Mesodermal cell (in vitro differentiated cells): ENCODE measurements around the gene OSBPL5.

Experiments
- H3K27ac ChIP-seq: 2 replicates; pipeline ENCODE4 v1.7.0; 2013; ENCODE audit warnings: mild to moderate bottlenecking, low read depth, low read length, moderate library complexity; ENCODE audit not compliant: severe bottlenecking
- H3K36me3 ChIP-seq: 2 replicates; pipeline ENCODE4 v1.7.1; 2013; ENCODE audit warnings: mild to moderate bottlenecking, low read length, moderate library complexity; ENCODE audit not compliant: control insufficient read depth, insufficient read depth
- H3K4me1 ChIP-seq: one replicate; pipeline ENCODE4 v1.7.1; 2013; ENCODE audit warnings: mild to moderate bottlenecking, low read length; ENCODE audit not compliant: insufficient read depth, control insufficient read depth, poor library complexity, severe bottlenecking
- H3K4me3 ChIP-seq: 2 replicates; pipeline ENCODE4 v1.7.0; 2013; ENCODE audit warnings: low read length, control low read depth, mild to moderate bottlenecking; ENCODE audit not compliant: insufficient read depth, poor library complexity, severe bottlenecking; ENCODE audit errors: extremely low read depth
- H3K9me3 ChIP-seq: 2 replicates; pipeline ENCODE4 v1.7.1; 2013; ENCODE audit warnings: mild to moderate bottlenecking, low read length, moderate library complexity; ENCODE audit not compliant: control insufficient read depth
- WGBS, 2 experiments: methylation state at CpG; one replicate each; pipeline ENCODE4 v1.1.5; 2013; ENCODE audit warnings: missing lambda C conversion rate in 2 of 2; ENCODE audit not compliant: insufficient coverage in 2 of 2; 5-methylcytosine and 5-hydroxymethylcytosine counted together

Gene OSBPL5

GRCh38 chr11:3108183-3108721, 56.9 kb downstream of the OSBPL5 start:
- 87 to 92% methylated on average over 6 of the region's 11 CpGs for WGBS, 2 experiments

DNA sequence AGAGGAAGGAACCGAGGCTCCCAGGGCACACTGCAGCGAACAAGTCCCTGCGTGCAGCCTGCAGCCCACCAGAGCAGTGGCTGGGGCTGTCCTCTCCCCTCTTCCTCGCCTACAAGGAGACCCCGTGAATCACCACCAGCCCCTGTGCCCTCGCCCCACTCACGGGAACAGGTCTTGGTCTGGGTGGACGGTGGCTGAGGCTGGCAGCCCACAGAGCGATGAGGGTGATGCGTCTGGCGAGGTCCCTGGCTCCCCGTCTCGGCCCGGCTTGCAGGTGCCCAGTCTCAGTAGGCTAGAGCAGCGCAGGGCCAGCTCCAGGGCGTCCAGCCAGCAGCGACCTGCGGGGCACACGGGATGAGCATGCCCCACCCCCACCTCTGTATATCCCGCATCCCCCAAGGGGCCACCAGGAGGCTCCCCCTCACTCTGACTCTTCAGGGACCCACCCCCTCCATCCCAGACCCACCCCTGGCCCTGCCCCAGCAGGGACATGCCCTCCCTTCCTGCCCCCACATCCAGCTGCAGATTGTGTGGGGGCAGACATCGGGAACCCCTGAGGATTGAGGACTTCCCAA, 57.4 kb downstream of the OSBPL5 start:
- H3K27ac ChIP-seq: no peak overlapping the region
- no peak overlapping the region for H3K4me3 ChIP-seq
- WGBS, 2 experiments: 91 to 92% methylated on average over 14 to 16 of the region's 21 CpGs
- peaks cover 15% of the 10 kb centered on the region for H3K36me3 ChIP-seq
- no peaks in the 10 kb centered on the region for H3K4me1 ChIP-seq
- H3K9me3 ChIP-seq: peaks cover 8% of the 10 kb centered on the region

More at GRCh38 chr11:3108183-3108721, 56.9 kb downstream of the OSBPL5 start:
- Histone ChIP-seq H3K9me3 (peaks cover 12% of the 10 kb centered on the region), H3K36me3 (peaks cover 17% of the 10 kb centered on the region), H3K27ac (no peak overlapping the region), H3K4me1 (no peaks in the 10 kb centered on the region), H3K4me3 (no peak overlapping the region)

GRCh38 chr11:3106736-3107524, 58.2 kb downstream of the OSBPL5 start:
- Histone ChIP-seq H3K4me1 (no peaks in the 10 kb centered on the region), H3K27ac (no peak overlapping the region), H3K4me3 (no peak overlapping the region), H3K9me3 (peaks cover 5% of the 10 kb centered on the region), H3K36me3 (peaks cover 8% of the 10 kb centered on the region)
- 93 to 94% methylated on average over 18 to 21 of the region's 21 CpGs for WGBS, 2 experiments

- H3K9me3 ChIP-seq: no peaks in the 10 kb centered on the region
- no peak overlapping the region for H3K27ac ChIP-seq
- no peaks in the 10 kb centered on the region for H3K4me1 ChIP-seq
- no peak overlapping the region for H3K4me3 ChIP-seq
- WGBS, 2 experiments: 94% methylated on average over 31 to 35 of the region's 41 CpGs
- H3K36me3 ChIP-seq: no peaks in the 10 kb centered on the region
Measured at GRCh38 chr11:3105791-3106735, 59.0 kb downstream of the OSBPL5 start.

DNA sequence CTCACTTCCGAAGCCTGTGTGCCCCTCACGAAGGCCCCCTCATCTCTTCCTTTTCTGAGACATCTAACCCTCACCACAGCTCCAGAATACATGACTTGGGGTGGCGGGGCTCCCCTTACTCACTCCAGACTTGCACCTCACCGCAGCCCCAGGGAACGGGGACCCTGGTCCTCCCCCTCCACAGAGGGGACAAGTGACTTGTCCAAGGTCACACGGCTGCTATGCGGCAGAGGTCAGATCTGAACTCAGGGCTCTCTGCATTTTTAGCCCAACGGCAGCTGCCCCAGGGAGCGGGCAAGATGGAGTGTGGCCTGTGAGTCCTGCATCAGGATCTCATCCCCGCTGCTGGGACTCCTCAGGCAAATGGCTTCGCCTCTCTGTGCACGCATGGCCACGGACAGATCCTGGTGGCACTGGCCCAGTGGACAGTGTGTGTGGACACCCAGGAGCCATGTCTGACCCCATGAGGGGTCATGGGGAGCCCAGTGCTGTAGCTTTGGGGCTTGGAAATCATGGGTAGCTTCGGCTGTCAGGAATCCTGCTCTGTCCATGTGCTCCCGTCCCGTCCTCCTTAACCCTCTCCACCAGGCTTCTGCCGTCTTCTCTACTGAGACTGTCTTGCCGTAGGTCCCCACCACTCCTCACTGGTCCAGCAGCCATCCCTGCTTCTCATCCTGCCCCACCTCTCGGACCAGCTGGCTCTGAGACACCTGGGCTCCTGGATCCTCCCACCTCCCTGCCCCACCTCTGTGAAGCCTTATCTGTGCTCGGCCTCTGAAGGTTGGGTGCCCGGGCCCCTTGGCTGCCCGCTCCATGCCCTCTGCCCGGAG, 59.9 kb downstream of the OSBPL5 start:
- no peak overlapping the region for H3K4me3 ChIP-seq
- no peaks in the 10 kb centered on the region for H3K4me1 ChIP-seq
- no peak overlapping the region for H3K27ac ChIP-seq
- H3K36me3 ChIP-seq: peaks cover under 1% of the 10 kb centered on the region
- WGBS, 2 experiments: 95 to 96% methylated on average over 21 to 23 of the region's 23 CpGs
- no peaks in the 10 kb centered on the region for H3K9me3 ChIP-seq

DNA sequence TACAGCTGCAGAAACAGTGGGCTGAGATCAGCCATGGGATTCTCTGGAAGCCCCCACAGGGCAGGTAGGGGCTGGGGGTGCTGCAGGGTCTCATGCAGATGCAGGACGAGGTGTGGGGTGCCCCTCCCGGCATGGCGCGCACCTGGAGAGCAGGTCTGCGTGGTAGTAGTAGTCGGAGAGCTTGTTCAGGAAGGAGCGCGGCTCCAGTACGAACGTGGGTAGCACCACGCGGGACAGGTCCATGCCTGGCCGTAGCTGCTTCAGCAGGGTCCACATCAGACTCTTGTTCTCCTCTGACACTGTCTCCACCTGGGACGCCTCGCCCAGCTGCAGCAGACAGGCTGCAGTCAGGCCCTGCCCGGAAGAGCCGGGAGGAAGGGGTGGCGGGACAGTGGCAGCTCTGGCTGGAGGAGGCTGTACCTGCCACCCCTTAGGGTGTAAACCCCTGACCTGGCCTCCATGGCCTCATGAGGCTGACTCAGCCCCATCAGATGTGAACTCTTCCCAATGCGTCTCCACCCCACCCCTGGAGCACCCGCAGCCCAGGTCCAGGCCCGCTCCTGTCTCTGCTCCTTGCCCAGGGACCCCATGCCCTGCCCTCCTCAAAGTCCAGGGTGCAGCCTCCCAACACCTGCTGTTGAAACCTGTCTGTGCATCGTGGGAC, 60.9 kb downstream of the OSBPL5 start:
- Histone ChIP-seq H3K4me1 (no peaks in the 10 kb centered on the region), H3K27ac (no peak overlapping the region), H3K4me3 (no peak overlapping the region), H3K36me3 (peaks cover 6% of the 10 kb centered on the region), H3K9me3 (no peaks in the 10 kb centered on the region)
- WGBS, 2 experiments: 95% methylated on average over 18 to 22 of the region's 22 CpGs

DNA sequence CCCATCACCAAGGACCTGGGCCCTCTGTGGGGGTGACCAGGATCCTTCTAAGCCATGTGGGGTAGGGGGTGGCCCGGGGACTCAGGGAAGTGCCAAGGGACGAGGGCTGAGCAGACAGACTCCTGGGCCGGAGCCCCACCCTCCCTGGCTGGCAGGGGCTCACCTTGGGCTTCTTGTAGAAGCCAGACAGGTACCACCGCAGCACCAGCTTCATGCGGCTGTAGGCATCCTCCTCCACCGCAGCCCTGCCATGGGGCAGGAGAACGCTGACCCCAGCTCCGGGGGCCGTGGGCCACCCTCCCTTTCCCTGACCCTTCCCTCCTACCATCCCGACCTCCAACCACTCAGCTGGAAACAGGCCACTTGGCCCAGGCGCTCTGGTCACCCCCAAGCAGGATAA, 62.0 kb downstream of the OSBPL5 start:
- Histone ChIP-seq H3K9me3 (no peaks in the 10 kb centered on the region), H3K4me1 (no peaks in the 10 kb centered on the region), H3K36me3 (peaks cover 11% of the 10 kb centered on the region), H3K27ac (no peak overlapping the region), H3K4me3 (no peak overlapping the region)
- 90 to 94% methylated on average over 6 to 11 of the region's 11 CpGs for WGBS, 2 experiments

DNA sequence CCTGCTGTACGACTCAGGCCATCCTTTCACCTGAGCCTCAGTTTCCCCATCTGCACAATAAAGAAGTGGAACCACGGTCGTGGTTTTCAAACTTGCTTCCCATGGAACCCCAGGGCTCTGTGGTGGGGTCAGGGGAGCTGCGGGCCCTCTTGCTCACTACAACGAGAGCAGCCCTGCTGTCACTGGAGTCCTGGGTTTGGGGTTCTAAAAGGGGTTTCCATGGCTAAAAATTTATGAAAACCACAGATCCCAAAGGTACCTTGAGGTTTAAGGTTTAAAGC, 62.5 kb downstream of the OSBPL5 start:
- H3K36me3 ChIP-seq: peaks cover 11% of the 10 kb centered on the region
- WGBS, 2 experiments: 82 to 98% methylated on average over 4 to 5 of the region's 5 CpGs
- no peak overlapping the region for H3K4me3 ChIP-seq
- H3K9me3 ChIP-seq: no peaks in the 10 kb centered on the region
- H3K4me1 ChIP-seq: no peaks in the 10 kb centered on the region
- no peak overlapping the region for H3K27ac ChIP-seq

- Histone ChIP-seq H3K4me1 (no peaks in the 10 kb centered on the region), H3K36me3 (peaks cover 11% of the 10 kb centered on the region), H3K4me3 (no peak overlapping the region), H3K27ac (no peak overlapping the region), H3K9me3 (no peaks in the 10 kb centered on the region)
- 89 to 95% methylated on average over 20 of the region's 20 CpGs for WGBS, 2 experiments
Measured at GRCh38 chr11:3101921-3102640, 63.0 kb downstream of the OSBPL5 start.
